Testis (tissue), 3 donors: ENCODE measurements around the gene PON2. TPM values are rescaled to one million over a fixed set of nuclear protein-coding genes. Genes with fewer than 3 reads are reported as not detected.
A peak's percentile ranks its signal among the peaks of the same experiment; 100 is the strongest.

Experiments used
- DNase-seq: peaks from one replicate; pipeline ENCODE4 v3.0.0-alpha.2; 2019
- H3K27ac ChIP-seq, 2 donors: fragments of 200-600 bp; sonication (generic); one replicate each; pipeline ENCODE4 v1.5.1; 2019
- H3K27me3 ChIP-seq: fragments of 200-600 bp; sonication (generic); one replicate; pipeline ENCODE4 v1.5.1; 2019
- H3K36me3 ChIP-seq: fragments of 200-600 bp; sonication (generic); one replicate; pipeline ENCODE4 v1.5.1; 2017; ENCODE audit warnings: low read depth; ENCODE audit errors: missing control alignments
- H3K4me1 ChIP-seq: fragments of 200-600 bp; sonication (generic); one replicate; pipeline ENCODE4 v1.5.1; 2019
- H3K4me3 ChIP-seq, 2 donors: fragments of 200-600 bp; sonication (generic); one replicate each; pipeline ENCODE4 v1.5.1; 2017 to 2019
- H3K9me3 ChIP-seq: fragments of 200-600 bp; sonication (generic); one replicate; pipeline ENCODE4 v1.5.1; 2017
- CTCF ChIP-seq, 3 experiments: fragments of 450-650 bp in 2 of 3; fragments of 200-600 bp in 1 of 3; sonication (generic) in 1 of 3; IDR thresholded peaks; one replicate each; pipeline ENCODE4 v1.5.1; 2016 to 2019; ENCODE audit warnings: antibody characterized with exemption in 3 of 3, mild to moderate bottlenecking in 2 of 3, moderate library complexity in 1 of 3
- POLR2A ChIP-seq: fragments of 450-650 bp; IDR thresholded peaks from one replicate; pipeline ENCODE4 v1.6.1; 2017; ENCODE audit warnings: antibody characterized with exemption, mild to moderate bottlenecking, moderate library complexity
- WGBS, 2 donors: methylation state at CpG; one replicate each; pipeline ENCODE4 v1.1.5; 2018; 5-methylcytosine and 5-hydroxymethylcytosine counted together
- intact Hi-C: fragments of 100-400 bp; cut with DNase I; formaldehyde crosslinking; loops from one replicate; pipeline ENCODE4 v1.15.1; 2023; ENCODE audit warnings: low total_unique reads
- polyA plus RNA-seq: library from polyadenylated mRNA; stranded (reverse); fragments of 350-450 nt; fragmentation: Illumina TruSeq; extraction: RNeasy Lipid Tissue Mini Kit (QIAGEN cat#74804); gene quantifications from one replicate; pipeline ENCODE4 v1.2.3, GENCODE V29; 2014; ENCODE audit warnings: low read depth, low replicate concordance; ENCODE audit not compliant: insufficient read depth
- total RNA-seq, 2 donors: library from RNA; depleted of rRNA; stranded (reverse); fragments of >200 nt; gene quantifications; one replicate each; pipeline ENCODE4 v1.2.3, GENCODE V29; 2016

PON2 gene
- total and polyA plus RNA-seq, 3 donors from 2014 or later: 53.4 to 138 (median 108) TPM

DNA sequence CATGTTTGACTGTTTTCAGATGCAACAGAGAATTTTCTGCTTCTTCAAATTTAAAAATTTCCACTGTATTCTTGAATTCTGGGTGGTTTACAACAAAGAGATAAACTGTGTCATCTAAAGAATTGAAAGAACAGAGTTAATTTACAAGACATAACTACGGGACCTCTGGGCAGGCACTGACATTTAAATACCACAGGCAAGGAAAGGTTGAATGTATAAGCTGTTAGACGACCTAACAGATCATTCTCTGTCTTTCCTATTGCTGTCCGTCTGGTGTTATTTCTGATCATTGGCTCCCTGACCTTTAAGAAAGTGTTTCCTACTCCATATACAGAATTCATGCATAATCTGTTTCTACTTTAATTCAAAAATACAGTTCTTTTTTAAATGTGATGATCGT, 23.2 kb downstream of the PON2 start:
- TF ChIP-seq POLR2A: no peak
- no peak for TF ChIP-seq CTCF (IDR thresholded peaks at IDR 0.05)
- WGBS, 2 donors: 85 to 89% methylated on average over 4 of the region's 4 CpGs
- no peak overlapping the region for H3K27ac ChIP-seq
- H3K9me3 ChIP-seq: no peaks in the 10 kb centered on the region
- no peak overlapping the region for H3K4me3 ChIP-seq
- intact Hi-C loops: no loop called here
- no peak for DNase-seq
- no peaks in the 10 kb centered on the region for H3K36me3 ChIP-seq
- H3K4me1 ChIP-seq: no peaks in the 10 kb centered on the region
- H3K27me3 ChIP-seq: no peaks in the 10 kb centered on the region

GRCh38 chr7:95411036-95411435, 23.8 kb downstream of the PON2 start:
- H3K36me3 ChIP-seq: no peaks in the 10 kb centered on the region
- no peaks in the 10 kb centered on the region for H3K4me1 ChIP-seq
- no peak for DNase-seq
- 91 to 96% methylated on average over 3 of the region's 3 CpGs for WGBS, 2 donors
- H3K9me3 ChIP-seq: no peaks in the 10 kb centered on the region
- H3K27ac ChIP-seq: no peak overlapping the region
- intact Hi-C loops: no loop called here
- no peaks in the 10 kb centered on the region for H3K27me3 ChIP-seq
- TF ChIP-seq CTCF (IDR thresholded peaks at IDR 0.05) (no peak), POLR2A (no peak)
- no peak overlapping the region for H3K4me3 ChIP-seq

GRCh38 chr7:95407751-95408150, 27.1 kb downstream of the PON2 start:
- WGBS, 2 donors: 66 to 81% methylated on average over 2 of the region's 2 CpGs
- no peaks in the 10 kb centered on the region for H3K9me3 ChIP-seq
- DNase-seq: peak; percentile 21
- intact Hi-C loops: no loop called here
- H3K4me3 ChIP-seq: no peak overlapping the region
- H3K4me1 ChIP-seq: no peaks in the 10 kb centered on the region
- H3K27me3 ChIP-seq: no peaks in the 10 kb centered on the region
- peak overlapping the region; percentile 0 to 6 for H3K27ac ChIP-seq
- no peaks in the 10 kb centered on the region for H3K36me3 ChIP-seq
- TF ChIP-seq POLR2A: no peak

DNA sequence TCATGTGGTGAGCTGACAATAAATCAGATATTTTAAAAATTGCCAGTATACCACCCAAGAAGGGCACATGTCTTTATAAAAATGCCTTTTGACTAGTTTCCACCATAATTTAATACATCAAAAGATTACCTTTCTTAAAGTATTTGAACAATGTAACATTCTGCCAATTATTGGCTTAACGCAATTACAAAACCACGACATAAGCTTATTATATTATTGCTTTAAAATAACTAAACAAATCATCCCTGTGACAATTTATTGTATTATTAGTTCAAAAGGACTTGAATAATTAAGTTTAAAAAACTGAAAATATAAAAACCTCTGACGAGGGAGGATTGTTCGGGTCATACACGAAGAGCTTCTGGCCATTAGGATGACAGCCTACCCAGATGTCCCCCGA, 29.0 kb downstream of the PON2 start:
- Histone ChIP-seq H3K27me3 (no peaks in the 10 kb centered on the region), H3K36me3 (no peaks in the 10 kb centered on the region), H3K9me3 (no peaks in the 10 kb centered on the region), H3K4me3 (no peak overlapping the region), H3K27ac (no peak overlapping the region), H3K4me1 (no peaks in the 10 kb centered on the region)
- no peak for DNase-seq
- 94 to 96% methylated on average over 6 of the region's 6 CpGs for WGBS, 2 donors
- no peak for TF ChIP-seq CTCF (IDR thresholded peaks at IDR 0.05)
- no peak for TF ChIP-seq POLR2A
- intact Hi-C loops: no loop called here

GRCh38 chr7:95405208-95405607, 29.6 kb downstream of the PON2 start:
- WGBS, 2 donors: 91 to 96% methylated on average over 3 of the region's 3 CpGs
- Histone ChIP-seq H3K9me3 (no peaks in the 10 kb centered on the region), H3K4me3 (no peak overlapping the region), H3K36me3 (no peaks in the 10 kb centered on the region), H3K27me3 (no peaks in the 10 kb centered on the region), H3K27ac (no peak overlapping the region), H3K4me1 (no peaks in the 10 kb centered on the region)
- no peak for DNase-seq
- intact Hi-C loops: no loop called here
- TF ChIP-seq CTCF (IDR thresholded peaks at IDR 0.05) (no peak), POLR2A (no peak)
